K562 (cell line): ENCODE results near the gene PDLIM5.

Experiments
- HNRNPH1 ChIP-seq: fragments of 200-400 bp; formaldehyde crosslinking; optimal IDR thresholded peaks from 2 replicates; pipeline ENCODE3; 2017; ENCODE audit warnings: low read depth, mild to moderate bottlenecking, low read length, moderate library complexity
- POLR2A ChIP-seq: fragments of 450-650 bp; conservative IDR thresholded peaks from 2 replicates; pipeline ENCODE4 v1.6.1; 2016
- POLR2AphosphoS5 ChIP-seq: IDR thresholded peaks from 2 replicates; pipeline ENCODE4 v1.6.1; 2011; ENCODE audit warnings: mild to moderate bottlenecking, low read depth, low read length, moderate library complexity; ENCODE audit not compliant: control insufficient read depth, insufficient read depth
- SMARCE1 ChIP-seq: fragments of 450-650 bp; IDR thresholded peaks from 2 replicates; pipeline ENCODE4 v1.7.1; 2016; ENCODE audit warnings: mild to moderate bottlenecking
- SRF ChIP-seq, 2 experiments: fragments of 250-450, 450-650 bp in 1 of 2; sonication (Bioruptor Pico) in 1 of 2; sonication (generic) in 1 of 2; formaldehyde crosslinking; IDR thresholded peaks; 2 replicates each; pipeline versions ENCODE4 v1.5.0 to v1.5.1; 2020 to 2022; ENCODE audit warnings: mild to moderate bottlenecking in 1 of 2, missing genetic modification reagents in 1 of 2
- TEAD2 ChIP-seq: fragments of 450-650 bp; IDR thresholded peaks from 2 replicates; pipeline ENCODE4 v1.6.1; 2016; ENCODE audit warnings: missing genetic modification characterization, control low read depth, missing compliant biosample characterization
- XRCC5 ChIP-seq: fragments of 200-400 bp; formaldehyde crosslinking; IDR thresholded peaks from 2 replicates; pipeline ENCODE4 v1.6.1; 2017; ENCODE audit warnings: low read depth, mild to moderate bottlenecking, low read length
- TF ChIP-seq, protein P1 (sequence below): sonication (generic); formaldehyde crosslinking; IDR thresholded peaks from 2 replicates; pipeline ENCODE4 v1.8.1; 2023; ENCODE audit warnings: mild to moderate bottlenecking, missing genetic modification reagents

DNA sequence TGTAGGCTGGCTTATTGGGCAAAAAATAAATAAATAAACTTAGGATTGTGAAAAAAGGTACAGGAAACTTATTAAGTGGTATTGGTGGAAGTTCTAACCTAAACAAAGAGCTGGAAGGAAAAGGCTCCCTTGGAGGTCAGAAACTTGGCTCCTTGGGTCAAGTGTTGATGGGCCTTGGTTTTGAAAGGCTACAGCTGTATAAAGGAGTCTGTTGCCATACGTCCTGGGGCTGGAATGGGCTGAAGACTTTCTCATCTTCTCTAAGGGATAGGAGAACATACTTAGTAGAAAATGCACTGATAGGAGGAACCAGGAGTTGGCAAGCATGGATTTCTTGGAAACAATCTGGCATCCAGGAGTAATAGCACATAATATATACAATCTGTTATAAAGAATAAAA is 56.6 kb downstream of the PDLIM5 start:
- TF ChIP-seq POLR2A = no peak
- no peak for TF ChIP-seq POLR2AphosphoS5
- no peak for TF ChIP-seq HNRNPH1
- TF ChIP-seq XRCC5 = no peak
- TF ChIP-seq TEAD2 = no peak
- TF ChIP-seq SMARCE1 = no peak
- TF ChIP-seq, protein P1, sequence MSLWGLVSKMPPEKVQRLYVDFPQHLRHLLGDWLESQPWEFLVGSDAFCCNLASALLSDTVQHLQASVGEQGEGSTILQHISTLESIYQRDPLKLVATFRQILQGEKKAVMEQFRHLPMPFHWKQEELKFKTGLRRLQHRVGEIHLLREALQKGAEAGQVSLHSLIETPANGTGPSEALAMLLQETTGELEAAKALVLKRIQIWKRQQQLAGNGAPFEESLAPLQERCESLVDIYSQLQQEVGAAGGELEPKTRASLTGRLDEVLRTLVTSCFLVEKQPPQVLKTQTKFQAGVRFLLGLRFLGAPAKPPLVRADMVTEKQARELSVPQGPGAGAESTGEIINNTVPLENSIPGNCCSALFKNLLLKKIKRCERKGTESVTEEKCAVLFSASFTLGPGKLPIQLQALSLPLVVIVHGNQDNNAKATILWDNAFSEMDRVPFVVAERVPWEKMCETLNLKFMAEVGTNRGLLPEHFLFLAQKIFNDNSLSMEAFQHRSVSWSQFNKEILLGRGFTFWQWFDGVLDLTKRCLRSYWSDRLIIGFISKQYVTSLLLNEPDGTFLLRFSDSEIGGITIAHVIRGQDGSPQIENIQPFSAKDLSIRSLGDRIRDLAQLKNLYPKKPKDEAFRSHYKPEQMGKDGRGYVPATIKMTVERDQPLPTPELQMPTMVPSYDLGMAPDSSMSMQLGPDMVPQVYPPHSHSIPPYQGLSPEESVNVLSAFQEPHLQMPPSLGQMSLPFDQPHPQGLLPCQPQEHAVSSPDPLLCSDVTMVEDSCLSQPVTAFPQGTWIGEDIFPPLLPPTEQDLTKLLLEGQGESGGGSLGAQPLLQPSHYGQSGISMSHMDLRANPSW (CRISPR knock-in tag) = no peak
- no peak for TF ChIP-seq SRF (CRISPR knock-in tag; IDR thresholded peaks at IDR 0.05)
